GM18505 (cell line): ENCODE measurements around the gene CASP9.

ENCODE experiments used
- ATAC-seq: cut with Tn5 transposase; IDR thresholded peaks from one replicate; pipeline ENCODE4 v1.9.1; 2021; ENCODE audit not compliant: unreplicated experiment
- POLR2A ChIP-seq: IDR thresholded peaks from 4 replicates; pipeline ENCODE4 v1.6.1; 2011; ENCODE audit warnings: borderline replicate concordance; ENCODE audit not compliant: insufficient read depth, insufficient read length; ENCODE audit errors: extremely low read depth

Gene CASP9

GRCh38 chr1:15524021-15524282, at the start of gene CASP9:
Gene CASP9, minus strand, starts transcription at chr1:15524215. Its CDS starts 15 bp downstream, at chr1:15524200.
- no peak for ATAC-seq

DNA sequence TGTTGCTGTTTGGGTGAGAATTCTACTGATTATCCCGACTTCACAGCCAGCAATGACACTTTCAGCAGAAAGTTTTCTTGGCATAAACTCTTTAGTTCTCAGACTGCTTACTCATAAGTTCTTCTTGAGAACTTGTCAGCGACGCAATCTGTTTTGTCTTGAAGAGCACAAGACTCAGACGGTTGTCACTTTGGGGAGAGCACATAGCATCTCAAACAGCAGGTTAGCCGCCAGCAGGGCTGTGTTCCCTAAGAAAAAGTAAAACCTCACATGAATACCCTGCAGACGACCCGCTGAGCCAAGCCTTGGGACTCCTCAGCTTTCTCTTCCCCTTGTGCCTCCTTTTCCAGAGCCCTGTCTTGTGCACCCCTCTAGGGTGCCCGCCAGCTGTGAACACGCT, 49.5 kb upstream of the CASP9 start:
- no peak for ATAC-seq
- TF ChIP-seq POLR2A = no peak

More at GRCh38 chr1:15524021-15524282, at the start of gene CASP9:
- peak; percentile 78 for TF ChIP-seq POLR2A

- no peak for TF ChIP-seq POLR2A
- no peak for ATAC-seq
Observed at GRCh38 chr1:15571266-15571665, 47.3 kb upstream of the CASP9 start.

DNA sequence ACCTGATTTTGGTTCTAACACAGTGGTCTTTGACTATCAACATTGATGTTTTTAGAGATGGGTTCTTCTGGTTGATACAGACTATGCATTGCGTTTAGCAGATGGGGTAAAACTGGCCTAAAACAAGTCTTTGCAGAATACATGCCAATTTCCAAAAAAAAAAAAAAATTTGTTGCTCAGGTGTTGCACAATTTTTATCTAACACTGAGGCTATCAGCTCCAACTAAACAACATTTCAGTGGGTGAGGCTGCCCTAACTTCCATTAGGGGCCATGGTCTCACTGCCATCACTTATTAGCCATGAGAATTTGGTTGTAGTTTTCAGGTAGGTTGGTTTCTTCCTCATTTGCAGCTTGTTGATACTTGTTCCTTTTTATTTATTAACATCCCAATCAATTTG, 46.8 kb upstream of the CASP9 start:
- TF ChIP-seq POLR2A = no peak
- no peak for ATAC-seq

- ATAC-seq = no peak
- no peak for TF ChIP-seq POLR2A
Observed at GRCh38 chr1:15568387-15569073, 44.5 kb upstream of the CASP9 start.

DNA sequence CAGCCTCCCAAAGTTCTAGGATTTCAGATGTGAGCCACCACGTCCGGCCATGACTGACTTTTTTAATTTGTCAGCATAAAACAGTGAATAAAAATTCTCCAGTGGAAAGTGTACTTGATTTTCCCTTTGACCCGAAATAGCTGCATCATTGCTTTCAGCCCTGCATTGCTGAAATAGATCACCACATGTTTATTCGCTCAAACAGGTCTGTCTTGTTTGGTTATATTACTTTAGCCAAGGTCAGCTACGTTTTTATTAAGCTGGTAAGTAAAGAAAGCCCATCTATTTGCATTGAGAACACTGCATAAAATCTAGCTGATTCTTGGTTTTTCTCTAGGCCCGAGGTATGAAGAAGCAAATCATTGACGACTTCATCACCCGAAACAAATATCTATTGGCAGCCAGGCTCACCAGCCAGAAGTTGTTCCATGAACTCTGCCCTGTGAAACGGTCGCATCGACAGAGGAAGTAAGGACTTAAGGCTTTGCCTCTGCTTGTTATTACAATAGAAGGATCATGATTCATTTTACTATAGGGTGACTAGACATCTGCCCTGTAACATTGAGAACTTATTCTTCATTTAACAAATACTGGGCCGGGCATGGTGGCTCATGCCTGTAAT, 35.3 kb upstream of the CASP9 start:
- no peak for TF ChIP-seq POLR2A

DNA sequence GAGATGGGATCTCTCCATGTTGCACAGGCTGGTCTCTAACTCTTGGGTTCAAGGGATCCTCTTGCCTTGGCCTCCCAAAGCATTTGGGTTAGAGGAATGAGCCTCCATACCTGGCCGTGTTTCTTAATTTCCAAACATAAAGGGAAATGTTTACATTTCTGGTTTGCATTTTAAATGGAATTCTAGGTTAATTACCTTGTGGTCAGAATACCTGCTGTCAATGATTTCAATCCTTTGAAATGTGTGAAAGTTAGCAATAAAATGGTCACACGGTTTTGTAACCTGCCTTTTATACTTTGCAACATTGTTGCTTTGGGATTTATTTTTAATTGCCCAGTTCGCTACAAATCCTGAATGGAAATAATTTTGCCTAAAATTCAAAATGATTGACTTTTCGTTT, 34.5 kb upstream of the CASP9 start:
- TF ChIP-seq POLR2A = no peak
- ATAC-seq = no peak

More for the DNA sequence above, 35.3 kb upstream of the CASP9 start:
- no peak for ATAC-seq

DNA sequence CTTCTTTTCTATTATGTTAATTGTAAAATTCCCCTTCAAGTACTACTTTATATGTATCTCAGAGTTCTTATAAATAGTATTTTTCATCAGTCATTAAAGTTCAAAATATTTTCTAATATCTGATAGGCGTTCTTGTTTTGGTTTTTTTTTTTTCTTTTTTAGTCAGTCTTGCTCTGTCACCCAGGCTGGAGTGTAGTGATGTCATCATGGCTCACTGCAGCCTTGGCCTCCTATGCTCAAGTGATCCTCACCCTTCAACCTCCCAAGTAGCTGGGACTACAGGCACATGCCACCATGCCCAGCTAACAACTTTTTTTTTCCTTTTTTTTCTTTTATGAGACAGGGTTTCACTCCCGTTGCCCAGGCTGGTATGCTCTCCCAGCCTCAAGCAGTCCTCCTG, 33.6 kb upstream of the CASP9 start:
- ATAC-seq = no peak

DNA sequence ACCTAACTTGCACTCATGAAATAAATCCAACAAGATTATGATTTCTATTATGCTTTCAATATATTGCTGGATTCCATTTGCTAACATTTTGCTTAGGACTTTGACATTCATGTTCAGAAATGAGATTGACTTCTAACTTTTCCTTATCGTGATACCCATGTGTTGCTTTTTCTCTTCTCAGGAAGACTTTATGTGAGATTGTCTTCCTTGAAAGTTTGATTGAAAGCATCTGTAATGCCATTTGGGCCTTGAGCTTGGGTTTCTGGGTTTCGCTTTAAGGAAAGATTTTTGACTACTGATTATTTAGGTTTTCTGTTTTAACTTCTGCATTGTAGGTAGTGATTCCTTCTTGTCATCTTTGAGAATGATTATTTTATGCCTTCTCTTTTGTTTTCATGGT, 33.0 kb upstream of the CASP9 start:
- TF ChIP-seq POLR2A = no peak
- no peak for ATAC-seq

More for the DNA sequence above, 33.6 kb upstream of the CASP9 start:
- TF ChIP-seq POLR2A = no peak

DNA sequence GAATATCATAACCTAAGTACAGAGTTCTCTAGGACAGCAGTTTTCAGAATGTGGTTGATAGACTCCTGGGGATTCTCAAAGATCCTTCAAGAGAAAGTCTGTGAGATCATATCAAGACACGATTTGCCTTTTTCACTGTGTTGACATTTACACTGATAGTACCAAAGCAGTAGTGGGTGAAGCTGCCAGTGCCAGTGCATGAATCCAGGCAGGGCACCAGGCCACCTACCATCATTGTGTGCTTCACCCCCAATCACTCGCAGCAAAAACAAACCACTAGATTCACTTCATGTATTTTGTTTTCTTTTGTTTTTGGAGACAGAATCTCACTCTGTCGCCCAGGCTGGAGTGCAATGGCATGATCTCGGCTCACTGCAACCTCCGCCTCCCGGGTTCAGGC, 26.6 kb upstream of the CASP9 start:
- ATAC-seq = no peak
- TF ChIP-seq POLR2A = no peak

- ATAC-seq = no peak
- no peak for TF ChIP-seq POLR2A
Observed at GRCh38 chr1:15546641-15547040, 22.6 kb upstream of the CASP9 start.

DNA sequence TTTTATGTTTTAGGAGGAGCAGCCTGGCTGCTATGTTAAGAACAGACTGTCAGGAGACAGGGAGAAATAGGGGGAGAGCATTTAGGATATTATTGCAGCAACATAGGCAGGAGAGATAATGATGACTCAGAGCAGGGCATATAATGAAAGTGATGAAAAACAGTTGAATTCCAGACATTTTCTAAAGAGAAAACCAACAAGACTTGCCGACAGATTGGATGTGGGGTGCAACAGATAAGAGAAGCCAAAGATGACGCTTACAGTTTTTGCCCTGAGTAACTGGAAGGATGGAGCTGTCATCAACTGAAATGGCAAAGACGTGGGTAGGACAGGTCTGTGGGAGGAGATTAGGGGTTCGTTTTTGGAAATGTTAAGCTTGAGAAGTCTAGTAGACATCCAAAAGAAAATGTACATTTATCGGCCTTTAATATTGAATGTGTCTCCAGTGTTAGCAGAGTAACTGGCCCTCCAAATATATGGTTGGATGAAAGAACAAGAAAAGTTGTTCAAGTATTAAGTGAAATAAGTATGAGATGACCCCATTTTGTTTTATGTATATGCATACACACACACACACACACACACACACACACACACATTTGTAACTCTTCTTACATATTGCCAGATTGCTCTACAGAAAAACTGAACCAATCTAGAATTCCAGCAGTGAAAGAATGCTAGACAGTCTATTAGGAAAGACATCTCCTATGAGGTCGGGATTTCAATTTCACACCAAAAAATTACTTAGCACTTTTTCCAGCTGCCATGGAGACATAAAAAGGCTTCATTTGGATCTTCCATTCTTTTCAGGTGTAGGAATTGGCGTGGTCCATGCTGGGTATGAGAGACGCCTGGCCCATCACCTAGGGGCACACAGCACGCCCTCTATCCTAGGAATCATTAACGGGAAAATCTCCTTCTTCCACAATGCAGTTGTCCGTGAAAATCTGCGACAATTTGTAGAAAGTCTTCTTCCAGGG, 19.9 kb upstream of the CASP9 start:
- ATAC-seq = no peak
- TF ChIP-seq POLR2A = no peak

GRCh38 chr1:15543251-15543588, 19.2 kb upstream of the CASP9 start:
- no peak for TF ChIP-seq POLR2A
- ATAC-seq = no peak
